HG03378 (cell line): ENCODE data around the gene RTP3.
"Not testable (repeated sequence)": the region's sequence is repeated elsewhere in the genome, so short reads cannot be mapped to it uniquely, and the experiment has no call there.

Experiments used
- ATAC-seq: cut with Tn5 transposase; IDR thresholded peaks from one replicate; pipeline ENCODE4 v1.9.1; 2021; ENCODE audit warnings: mild to moderate bottlenecking, moderate library complexity; ENCODE audit not compliant: unreplicated experiment

The RTP3 gene

GRCh38 chr3:46490338-46491084, 7.3 kb upstream of the RTP3 start:
- ATAC-seq, result no peak

- ATAC-seq, result no peak
Measured at GRCh38 chr3:46491089-46492070, 6.4 kb upstream of the RTP3 start.

- no peak for ATAC-seq
Measured at GRCh38 chr3:46492890-46493547, 4.8 kb upstream of the RTP3 start.

GRCh38 chr3:46494491-46494890, 3.3 kb upstream of the RTP3 start:
- not testable (repeated sequence) for ATAC-seq

- ATAC-seq, result no peak
Measured at GRCh38 chr3:46495901-46496456, 1.8 kb upstream of the RTP3 start.

- no peak for ATAC-seq
Measured at GRCh38 chr3:46496746-46497555, 825 bp upstream of the RTP3 start.

- ATAC-seq, result no peak
Measured at GRCh38 chr3:46498916-46499519, 1.2 kb downstream of the RTP3 start.

GRCh38 chr3:46500656-46501635, 3.2 kb downstream of the RTP3 start:
- no peak for ATAC-seq

- no peak for ATAC-seq
Measured at GRCh38 chr3:46501702-46502101, 3.9 kb downstream of the RTP3 start.

GRCh38 chr3:46503200-46503874, 5.6 kb downstream of the RTP3 start:
- ATAC-seq, result no peak

GRCh38 chr3:46504789-46505188, 7.0 kb downstream of the RTP3 start:
- ATAC-seq, result no peak

- ATAC-seq, result no peak
Measured at GRCh38 chr3:46505953-46506352, 8.2 kb downstream of the RTP3 start.

- no peak for ATAC-seq
Measured at GRCh38 chr3:46506526-46506925, 8.8 kb downstream of the RTP3 start.

GRCh38 chr3:46508850-46509591, 11.2 kb downstream of the RTP3 start:
- no peak for ATAC-seq

GRCh38 chr3:46509661-46510187, 11.9 kb downstream of the RTP3 start:
- no peak for ATAC-seq

GRCh38 chr3:46512191-46512749, 14.5 kb downstream of the RTP3 start:
- ATAC-seq, result no peak

- no peak for ATAC-seq
Measured at GRCh38 chr3:46516521-46516920, 18.7 kb downstream of the RTP3 start.
